ENCODE data around the gene CALM3. TPM values are rescaled to one million over a fixed set of nuclear protein-coding genes. Genes with fewer than 3 reads are reported as not detected.

CALM3 gene
- total and polyA plus RNA-seq, 2 donors (not counting 3 experiments of a cell fraction or from before 2014, with no cell fraction given) = 305 to 425 TPM

GRCh38 chr19:46614114-46614722 is 13.1 kb downstream of the CALM3 start:
- Histone ChIP-seq H3K27ac (ENCODE audit: insufficient read depth, low read depth, low read length) (no peak overlapping the region), H4K20me1 (replicated peaks; ENCODE audit: control insufficient read depth, extremely low read depth, insufficient read depth, low read length) (no peaks in the 10 kb centered on the region), H3K9me1 (replicated peaks; ENCODE audit: control insufficient read depth, extremely low read depth, insufficient read depth, low read length) (no peaks in the 10 kb centered on the region), H3K4me1 (ENCODE audit: control insufficient read depth, extremely low read depth, insufficient read depth, low read length) (peaks cover 4% of the 10 kb centered on the region), H3K79me2 (ENCODE audit: control insufficient read depth, insufficient read depth, low read length) (no peaks in the 10 kb centered on the region), H3K4me3 (replicated peaks in 1 of 3; ENCODE audit: insufficient read depth in 1 of 3, low read depth in 1 of 3, low read length in 3 of 3) (no peak overlapping the region), H3K36me3 (ENCODE audit: control insufficient read depth in 2 of 2, extremely low read depth in 1 of 2, insufficient read depth in 2 of 2, low read length in 2 of 2) (peaks cover under 1 to 12% of the 10 kb centered on the region in 2 experiments), H2AFZ (ENCODE audit: low read depth, low read length) (peak overlapping the region; percentile 39), H3K4me2 (ENCODE audit: insufficient read depth, low read length) (no peak overlapping the region), H3K9me3 (replicated peaks; ENCODE audit: control insufficient read depth, insufficient read depth, low read length) (no peaks in the 10 kb centered on the region), H3K9ac (replicated peaks; ENCODE audit: extremely low read depth, insufficient read depth, low read length) (no peak overlapping the region), H3K27me3 (ENCODE audit: control insufficient read depth in 2 of 2, insufficient read depth in 2 of 2, low read length in 2 of 2) (no peaks in the 10 kb centered on the region)
- intact Hi-C loops (cut with micrococcal nuclease) (loop anchor here (1.0 to 2.0 kb wide), 3 partner anchors 11 to 115 kb away; no protein-coding TSS in a partner anchor), dilution Hi-C loops (cut with MboI; ENCODE audit: extremely low pct_ligation_motif_present, low sequenced_read_pairs) (no loop called here)
- DNase-seq (ENCODE audit: low read depth, low spot score) = peak; percentile 73
- no TSS peak for BruUV-seq (replicated peaks)
- CTCF ChIA-PET = interaction anchor here (0.6 to 13.9 kb wide), 25 partner anchors 8 to 664 kb away, joined by 3 to 422 read pairs (median 6); partner anchors contain the start of genes CALM3, DACT3 and PTGIR
- POLR2A ChIA-PET = interaction anchor here (0.6 to 1.1 kb wide), 2 partner anchors 47 to 287 kb away, joined by 3 to 4 read pairs; partner anchors contain the start of gene DACT3
- peak; percentile 75 to 83 for TF ChIP-seq CTCF (IDR thresholded peaks at IDR 0.05; ENCODE audit: extremely low read depth in 1 of 2, insufficient read depth in 1 of 2, low read depth in 1 of 2, low read length in 2 of 2)
- TF ChIP-seq MAX (IDR thresholded peaks at IDR 0.05; ENCODE audit: insufficient read depth, insufficient read length) = no peak
- TF ChIP-seq EZH2 (IDR thresholded peaks at IDR 0.05; ENCODE audit: borderline replicate concordance, low read depth, low read length, severe bottlenecking) = no peak
- peak; percentile 93 for FAIRE-seq

- no peak overlapping the region for H3K4me2 ChIP-seq (ENCODE audit: insufficient read depth, low read length)
- no peak for FAIRE-seq
- no peak overlapping the region for H3K9ac ChIP-seq (replicated peaks; ENCODE audit: extremely low read depth, insufficient read depth, low read length)
- H3K36me3 ChIP-seq (ENCODE audit: control insufficient read depth in 2 of 2, extremely low read depth in 1 of 2, insufficient read depth in 2 of 2, low read length in 2 of 2) = no peaks in the 10 kb centered on the region
- no peak overlapping the region for H2AFZ ChIP-seq (ENCODE audit: low read depth, low read length)
- dilution Hi-C loops (cut with MboI; ENCODE audit: extremely low pct_ligation_motif_present, low sequenced_read_pairs) (no loop called here), intact Hi-C loops (cut with micrococcal nuclease) (loop anchor here (2.0 kb wide), 1 partner anchor 113 kb away; no protein-coding TSS in a partner anchor)
- H3K27ac ChIP-seq (ENCODE audit: insufficient read depth, low read depth, low read length) = no peak overlapping the region
- no peaks in the 10 kb centered on the region for H3K9me1 ChIP-seq (replicated peaks; ENCODE audit: control insufficient read depth, extremely low read depth, insufficient read depth, low read length)
- H3K4me3 ChIP-seq (replicated peaks in 1 of 3; ENCODE audit: insufficient read depth in 1 of 3, low read depth in 1 of 3, low read length in 3 of 3) = no peak overlapping the region
- BruUV-seq (replicated peaks) = no TSS peak
- no peaks in the 10 kb centered on the region for H3K79me2 ChIP-seq (ENCODE audit: control insufficient read depth, insufficient read depth, low read length)
- CTCF ChIA-PET = interaction anchor here (1.4 to 13.9 kb wide), 4 partner anchors 13 to 86 kb away, joined by 5 to 422 read pairs (median 13); partner anchors contain the start of gene DACT3
- no peak for TF ChIP-seq MYC (IDR thresholded peaks at IDR 0.05; ENCODE audit: low read depth, low read length)
- no peak for TF ChIP-seq FOS (IDR thresholded peaks at IDR 0.05; ENCODE audit: borderline replicate concordance, insufficient read depth, low read length)
- TF ChIP-seq JUN (IDR thresholded peaks at IDR 0.05; ENCODE audit: borderline replicate concordance, insufficient read depth, insufficient read length, low read depth) = no peak
- no peak for TF ChIP-seq CTCF (IDR thresholded peaks at IDR 0.05; ENCODE audit: extremely low read depth in 1 of 2, insufficient read depth in 1 of 2, low read depth in 1 of 2, low read length in 2 of 2)
- TF ChIP-seq POLR2AphosphoS5 (IDR thresholded peaks at IDR 0.05; ENCODE audit: insufficient read depth, low read depth, low read length) = no peak
- TF ChIP-seq MAX (IDR thresholded peaks at IDR 0.05; ENCODE audit: insufficient read depth, insufficient read length) = no peak
- no peak for TF ChIP-seq POLR2A (IDR thresholded peaks at IDR 0.05; ENCODE audit: low read depth, low read length)
- no peak for TF ChIP-seq EZH2 (IDR thresholded peaks at IDR 0.05; ENCODE audit: borderline replicate concordance, low read depth, low read length, severe bottlenecking)
- no peak for TF ChIP-seq GATA2 (IDR thresholded peaks at IDR 0.05; ENCODE audit: insufficient read depth, insufficient read length, low read depth, low read length)
- no peaks in the 10 kb centered on the region for H4K20me1 ChIP-seq (replicated peaks; ENCODE audit: control insufficient read depth, extremely low read depth, insufficient read depth, low read length)
- peaks cover 4% of the 10 kb centered on the region for H3K4me1 ChIP-seq (ENCODE audit: control insufficient read depth, extremely low read depth, insufficient read depth, low read length)
- DNase-seq (ENCODE audit: low read depth, low spot score) = no peak
- no peaks in the 10 kb centered on the region for H3K9me3 ChIP-seq (replicated peaks; ENCODE audit: control insufficient read depth, insufficient read depth, low read length)
- POLR2A ChIA-PET = no interaction called here
- H3K27me3 ChIP-seq (ENCODE audit: control insufficient read depth in 2 of 2, insufficient read depth in 2 of 2, low read length in 2 of 2) = no peaks in the 10 kb centered on the region
These were observed 14.8 kb downstream of the CALM3 start for GRCh38 chr19:46615966-46616365.
